HG02973 (cell line): ENCODE measurements around the gene GABBR2.

ENCODE experiments used
- ATAC-seq: cut with Tn5 transposase; IDR thresholded peaks from one replicate; pipeline ENCODE4 v1.9.1; 2021; ENCODE audit warnings: moderate library complexity; ENCODE audit not compliant: unreplicated experiment

The GABBR2 gene

GRCh38 chr9:98721643-98722042 lies 12.9 kb upstream of the GABBR2 start:
- no peak for ATAC-seq

DNA sequence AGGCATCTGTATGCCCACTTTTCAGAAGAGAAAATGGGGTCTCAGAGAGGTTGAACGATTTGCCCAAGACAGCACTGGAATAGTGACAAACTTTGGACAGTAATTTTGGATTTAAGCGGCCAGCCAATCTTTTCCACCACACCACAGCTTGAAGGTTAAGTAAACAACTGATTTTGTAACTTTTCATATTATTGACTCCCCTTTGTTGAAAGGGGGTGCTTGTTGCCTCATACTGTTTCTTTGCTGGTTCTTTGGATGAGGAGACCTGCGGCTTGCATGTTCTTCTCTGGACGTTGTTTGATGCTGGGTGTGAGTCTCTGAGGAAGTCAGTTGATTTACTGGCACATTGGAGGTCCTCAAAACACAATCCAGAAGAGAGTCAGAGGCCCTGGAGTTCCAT lies 11.7 kb upstream of the GABBR2 start:
- no peak for ATAC-seq

- ATAC-seq, result no peak
These were observed 10.3 kb upstream of the GABBR2 start for GRCh38 chr9:98719055-98719454.

- no peak for ATAC-seq
These were observed 6.1 kb upstream of the GABBR2 start for GRCh38 chr9:98714833-98715232.

DNA sequence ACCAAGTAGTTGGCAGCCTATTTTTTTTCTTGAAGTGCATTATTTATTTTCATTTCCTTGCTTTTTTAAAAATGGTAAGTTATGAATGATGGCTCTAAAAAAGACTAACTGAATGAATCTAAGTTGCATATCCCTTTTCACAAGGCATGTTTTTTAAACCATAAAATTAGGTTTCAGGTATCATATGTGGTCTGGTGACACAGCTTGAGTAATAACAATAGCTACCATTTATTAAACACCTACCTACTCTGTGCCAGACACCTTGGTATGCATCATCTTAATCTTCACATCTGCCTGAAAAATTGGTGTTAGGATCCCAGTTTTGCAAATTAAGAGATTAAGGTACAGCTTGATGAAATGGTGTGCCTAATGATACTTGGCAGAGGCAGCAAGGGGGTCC lies 4.3 kb upstream of the GABBR2 start:
- no peak for ATAC-seq

DNA sequence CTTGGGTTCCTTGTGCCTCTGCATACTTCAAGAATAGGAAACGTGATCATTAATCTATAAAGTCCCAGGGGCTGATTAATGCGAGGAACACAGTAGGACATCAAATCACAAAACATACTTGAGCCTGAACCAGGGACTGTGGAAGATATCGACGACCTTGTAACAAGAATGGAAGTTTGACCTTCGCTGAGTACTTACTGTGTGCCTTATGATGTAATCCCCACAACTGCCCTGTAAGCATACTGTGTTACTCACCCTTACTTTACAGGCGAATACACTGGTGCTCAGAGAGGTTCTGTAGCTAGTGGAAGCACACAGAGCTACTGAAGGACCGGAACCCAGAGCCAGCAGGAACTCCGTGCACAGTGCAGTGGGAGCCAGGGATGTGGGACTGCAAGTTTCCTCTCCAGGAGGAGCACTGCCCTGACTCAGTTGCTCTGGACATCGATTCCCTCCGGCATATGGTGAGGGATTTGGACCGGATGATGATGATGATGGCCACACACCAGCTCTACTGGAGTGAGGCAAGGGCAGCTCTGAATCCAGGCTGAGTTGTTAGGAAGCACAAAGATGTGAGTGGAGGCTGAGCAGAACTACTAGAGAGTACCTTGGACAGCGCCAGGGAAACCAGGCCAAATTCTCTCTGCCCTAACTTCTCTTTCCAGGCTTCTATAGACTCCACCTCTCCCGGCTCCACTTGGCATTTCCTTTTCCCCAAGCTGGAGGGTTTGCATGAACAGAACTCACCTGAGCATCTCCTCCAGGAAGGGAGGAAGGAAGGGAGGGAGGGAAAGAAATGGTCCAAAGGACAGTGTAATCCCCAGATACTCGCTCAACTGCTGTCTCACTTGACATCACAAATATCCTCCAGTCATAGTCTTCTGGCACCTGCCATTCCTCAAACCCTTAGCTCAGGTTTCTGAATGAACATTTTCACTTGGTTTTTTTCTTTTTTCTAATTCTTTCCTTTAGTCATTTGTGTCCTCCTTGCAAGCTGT lies 1.5 kb upstream of the GABBR2 start:
- ATAC-seq, result no peak

GRCh38 chr9:98708103-98708932 lies 417 bp downstream of the GABBR2 start:
- no peak for ATAC-seq

DNA sequence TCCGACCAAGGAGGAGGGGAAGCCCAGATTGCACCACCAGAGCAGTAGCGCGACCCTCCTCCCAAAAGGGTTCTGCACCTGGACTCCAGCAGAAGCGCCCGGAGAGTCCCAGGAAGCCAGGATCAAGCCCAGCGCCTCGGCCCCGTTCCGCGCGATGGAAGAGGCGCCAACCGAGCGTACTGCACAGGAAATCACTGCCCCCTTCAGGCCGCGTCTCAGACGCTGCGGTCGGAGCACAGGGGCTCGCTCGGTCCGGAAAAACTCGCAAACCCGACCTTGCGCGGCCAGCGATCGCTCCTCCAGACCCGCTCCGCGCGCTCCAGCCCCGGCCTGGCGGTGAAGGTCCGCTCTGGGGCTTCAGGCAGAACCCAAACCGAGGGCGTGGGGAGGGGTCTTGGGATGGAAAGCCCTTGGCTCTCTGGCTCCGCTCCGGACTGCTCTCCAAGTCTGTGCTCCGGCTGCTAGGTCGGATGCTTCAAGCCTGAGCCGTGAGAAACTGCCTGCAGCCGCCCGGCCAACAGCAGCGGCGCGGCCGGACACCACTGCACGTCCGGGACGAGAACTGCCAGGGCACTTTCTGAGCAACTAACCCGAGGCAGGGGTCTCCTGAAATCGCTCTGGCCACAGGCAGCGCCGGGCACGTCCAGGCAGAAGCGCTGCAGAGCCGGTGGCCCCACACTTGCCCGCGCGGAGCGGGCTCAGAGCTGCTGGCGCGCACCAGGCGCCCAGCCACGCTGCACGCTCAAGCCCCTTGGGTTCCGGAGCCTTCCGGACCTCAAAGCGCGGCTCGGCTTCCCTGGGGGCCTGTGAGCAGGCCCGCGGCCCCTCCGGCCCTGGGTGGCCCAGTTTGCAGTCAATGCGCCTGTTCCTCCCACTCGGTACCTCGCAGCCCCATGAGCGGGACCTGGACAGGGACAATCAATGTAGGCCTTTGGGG lies 1.3 kb downstream of the GABBR2 start:
- no peak for ATAC-seq

DNA sequence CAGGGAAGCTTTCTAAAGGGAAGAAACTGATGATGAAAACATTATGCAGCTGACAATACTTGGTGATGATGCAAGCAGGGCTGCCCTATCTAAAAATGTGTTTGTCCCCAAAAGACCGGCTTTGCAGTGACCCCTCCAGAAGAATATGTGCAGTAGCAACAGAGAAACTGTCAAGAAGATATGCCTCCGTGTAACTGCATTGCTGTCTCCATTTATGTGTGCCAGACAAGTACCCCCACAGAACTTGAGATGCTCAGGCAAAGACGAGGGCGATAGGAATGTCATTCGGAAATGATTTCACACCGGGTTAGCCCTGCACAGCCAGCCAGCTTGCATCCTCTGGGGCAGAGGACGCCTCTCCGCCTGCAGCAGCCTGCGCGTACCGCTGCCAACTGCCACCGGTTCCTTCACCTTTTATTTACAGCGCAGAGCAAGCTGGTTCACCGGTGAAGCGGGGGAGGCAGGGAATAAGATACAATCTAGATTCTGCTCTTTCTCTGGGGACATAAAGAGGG lies 2.0 kb downstream of the GABBR2 start:
- no peak for ATAC-seq

DNA sequence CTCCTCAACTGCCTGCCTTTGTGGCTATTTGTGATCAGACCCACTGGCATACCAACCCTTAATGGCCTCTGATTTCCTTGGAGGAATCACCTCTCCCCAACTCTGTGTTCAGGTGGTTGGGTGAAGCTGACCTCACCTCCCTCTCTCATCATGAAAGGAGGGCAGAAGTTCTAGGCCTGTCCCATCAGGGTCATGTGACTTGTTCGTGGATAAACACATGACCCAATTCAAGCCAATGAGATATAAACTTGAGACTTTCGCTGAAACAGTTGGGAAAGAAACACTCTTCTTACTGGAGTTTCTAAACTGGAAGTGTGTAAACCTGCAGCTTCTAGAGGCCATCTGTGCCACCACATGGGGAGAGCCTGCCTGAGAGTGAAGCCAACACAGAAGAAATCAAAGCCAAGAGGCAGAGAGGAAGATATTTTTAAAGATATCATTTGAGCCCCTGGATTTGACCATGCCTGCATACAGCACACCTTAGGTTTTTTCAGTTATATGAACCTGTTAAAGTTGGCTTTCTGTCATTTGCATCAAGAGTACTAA lies 5.8 kb downstream of the GABBR2 start:
- no peak for ATAC-seq

- no peak for ATAC-seq
These were observed 6.4 kb downstream of the GABBR2 start for GRCh38 chr9:98702340-98702739.

DNA sequence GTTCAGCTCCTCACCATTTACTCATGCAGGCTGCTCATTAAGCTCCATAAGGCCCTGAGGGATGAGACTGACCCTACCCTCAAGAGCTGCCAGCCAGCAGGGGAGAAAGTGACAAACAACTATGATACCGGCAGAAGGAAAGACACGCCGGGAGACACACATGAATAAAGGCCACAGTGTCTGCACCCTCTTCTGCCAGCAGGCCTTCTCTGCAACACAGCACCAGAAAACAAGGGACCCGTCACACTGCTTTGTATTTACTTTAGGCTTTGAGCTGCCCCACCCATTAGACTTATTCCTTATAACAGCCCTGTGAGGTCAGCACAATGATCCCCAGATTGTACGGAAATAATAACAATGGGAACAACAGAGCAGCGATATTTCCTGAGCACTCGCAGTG lies 7.2 kb downstream of the GABBR2 start:
- ATAC-seq, result no peak

DNA sequence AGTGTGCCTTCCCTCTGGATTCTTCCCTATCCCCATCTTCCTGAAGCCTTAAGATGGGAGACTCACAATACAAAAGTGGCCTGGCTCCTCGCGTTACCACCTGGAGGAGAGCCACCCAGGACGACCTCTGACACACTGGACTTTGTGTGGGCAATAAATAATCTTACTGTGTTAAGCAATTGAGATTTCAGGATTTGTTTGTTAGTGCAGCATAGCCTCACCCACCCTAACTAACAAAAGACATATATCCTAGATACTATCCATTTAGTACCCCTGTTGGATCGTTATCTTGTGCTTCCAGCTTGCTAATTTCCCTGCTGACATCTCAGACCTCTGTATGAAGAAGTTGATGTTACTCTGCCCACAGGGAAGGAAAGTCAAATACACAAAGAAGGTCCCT lies 7.9 kb downstream of the GABBR2 start:
- ATAC-seq, result no peak

- no peak for ATAC-seq
These were observed 9.9 kb downstream of the GABBR2 start for GRCh38 chr9:98698856-98699255.

DNA sequence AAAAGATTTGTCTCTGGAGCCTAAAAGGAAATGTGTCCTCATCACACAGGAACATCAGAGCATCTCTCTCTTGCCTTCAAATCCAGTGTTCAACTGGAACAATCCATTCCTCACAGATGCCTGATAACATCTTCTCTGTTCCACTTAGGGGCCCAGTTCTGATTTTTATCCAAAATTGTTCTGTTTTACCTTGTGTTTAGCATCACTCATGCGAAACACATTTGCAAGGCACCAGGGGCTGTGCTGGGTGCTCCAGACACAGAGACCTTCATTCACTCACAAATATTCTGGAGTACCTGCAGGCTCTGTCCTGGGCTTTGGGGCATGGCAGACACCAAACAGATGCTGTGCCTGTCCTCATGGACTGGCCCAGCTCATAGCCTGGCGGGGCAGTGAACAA lies 13.8 kb downstream of the GABBR2 start:
- no peak for ATAC-seq

DNA sequence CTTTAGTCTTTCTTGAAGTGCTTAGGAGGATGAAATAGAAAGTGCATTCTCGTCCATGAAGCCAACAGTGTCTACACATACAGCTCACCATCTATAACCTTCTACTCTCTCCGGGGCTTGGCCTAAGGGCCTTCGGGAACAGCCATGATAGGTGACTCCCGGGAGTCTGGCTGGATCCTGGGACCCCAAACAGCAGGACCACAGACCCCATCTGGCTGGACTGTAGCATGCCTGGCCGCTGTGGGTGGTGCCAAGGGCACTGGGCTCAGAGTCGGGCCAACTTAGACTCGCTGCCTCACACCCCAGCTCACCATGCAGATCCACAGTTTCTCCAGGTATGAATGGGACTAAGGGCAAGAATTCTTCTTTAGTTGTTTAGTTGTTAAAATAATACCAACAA lies 16.3 kb downstream of the GABBR2 start:
- no peak for ATAC-seq

- ATAC-seq, result no peak
These were observed 16.8 kb downstream of the GABBR2 start for GRCh38 chr9:98691890-98692289.

GRCh38 chr9:98690686-98691085 lies 18.0 kb downstream of the GABBR2 start:
- no peak for ATAC-seq

GRCh38 chr9:98688710-98689495 lies 19.8 kb downstream of the GABBR2 start:
- ATAC-seq, result no peak

- ATAC-seq, result no peak
These were observed 20.8 kb downstream of the GABBR2 start for GRCh38 chr9:98687911-98688310.
